WERI-Rb-1 (cell line): ENCODE results near the gene METTL4.

Experiments
- DNase-seq: peaks from one replicate; pipeline ENCODE4 v3.0.0-alpha.2; 2020
- H3K27ac ChIP-seq: fragments of 250-450 bp; sonication (Bioruptor Pico); 2 replicates; pipeline ENCODE4 v1.5.1; 2020; ENCODE audit warnings: mild to moderate bottlenecking, moderate library complexity
- H3K27me3 ChIP-seq: fragments of 250-450 bp; sonication (Bioruptor Pico); 2 replicates; pipeline ENCODE4 v1.5.1; 2021; ENCODE audit warnings: mild to moderate bottlenecking, low read depth, moderate library complexity; ENCODE audit not compliant: insufficient read depth, severe bottlenecking
- H3K36me3 ChIP-seq: fragments of 250-450 bp; sonication (Bioruptor Pico); 2 replicates; pipeline ENCODE4 v1.5.1; 2020; ENCODE audit warnings: mild to moderate bottlenecking, moderate library complexity
- H3K4me3 ChIP-seq: 2 replicates; pipeline ENCODE4 v1.5.1; 2011; ENCODE audit warnings: low read depth, mild to moderate bottlenecking, control low read depth, low read length
- H3K9me3 ChIP-seq: fragments of 250-450 bp; sonication (Bioruptor Pico); 2 replicates; pipeline ENCODE4 v1.5.1; 2021; ENCODE audit warnings: mild to moderate bottlenecking, moderate library complexity; ENCODE audit not compliant: severe bottlenecking
- TF ChIP-seq, protein P1 (sequence below): IDR thresholded peaks from 2 replicates; pipeline ENCODE4 v1.5.1; 2011; ENCODE audit warnings: low read depth, mild to moderate bottlenecking, control low read depth, inconsistent platforms, low read length

METTL4 gene

DNA sequence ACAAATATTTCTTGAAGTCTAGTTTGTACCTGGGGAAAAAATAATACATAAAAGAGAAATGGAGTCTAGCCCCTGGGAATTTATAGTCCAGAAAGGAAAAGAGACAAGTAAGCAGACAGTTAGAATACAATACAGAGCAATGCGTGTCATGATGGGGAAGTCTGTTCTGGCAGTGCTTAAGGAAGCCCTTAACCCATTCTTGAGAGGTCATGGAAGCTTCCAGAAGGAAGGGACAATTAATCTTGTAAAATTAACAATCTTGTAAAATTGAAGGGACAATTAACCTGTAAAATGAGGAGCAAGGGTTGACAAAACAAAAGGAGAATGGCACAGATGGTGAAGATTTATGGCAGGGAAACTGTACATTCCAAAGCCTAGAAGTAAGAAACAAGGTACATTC, 66.7 kb downstream of the METTL4 start:
- Histone ChIP-seq H3K36me3 (no peaks in the 10 kb centered on the region), H3K4me3 (no peak overlapping the region), H3K27ac (no peak overlapping the region), H3K9me3 (no peaks in the 10 kb centered on the region), H3K27me3 (no peaks in the 10 kb centered on the region)
- no peak for DNase-seq
- TF ChIP-seq, protein P1, sequence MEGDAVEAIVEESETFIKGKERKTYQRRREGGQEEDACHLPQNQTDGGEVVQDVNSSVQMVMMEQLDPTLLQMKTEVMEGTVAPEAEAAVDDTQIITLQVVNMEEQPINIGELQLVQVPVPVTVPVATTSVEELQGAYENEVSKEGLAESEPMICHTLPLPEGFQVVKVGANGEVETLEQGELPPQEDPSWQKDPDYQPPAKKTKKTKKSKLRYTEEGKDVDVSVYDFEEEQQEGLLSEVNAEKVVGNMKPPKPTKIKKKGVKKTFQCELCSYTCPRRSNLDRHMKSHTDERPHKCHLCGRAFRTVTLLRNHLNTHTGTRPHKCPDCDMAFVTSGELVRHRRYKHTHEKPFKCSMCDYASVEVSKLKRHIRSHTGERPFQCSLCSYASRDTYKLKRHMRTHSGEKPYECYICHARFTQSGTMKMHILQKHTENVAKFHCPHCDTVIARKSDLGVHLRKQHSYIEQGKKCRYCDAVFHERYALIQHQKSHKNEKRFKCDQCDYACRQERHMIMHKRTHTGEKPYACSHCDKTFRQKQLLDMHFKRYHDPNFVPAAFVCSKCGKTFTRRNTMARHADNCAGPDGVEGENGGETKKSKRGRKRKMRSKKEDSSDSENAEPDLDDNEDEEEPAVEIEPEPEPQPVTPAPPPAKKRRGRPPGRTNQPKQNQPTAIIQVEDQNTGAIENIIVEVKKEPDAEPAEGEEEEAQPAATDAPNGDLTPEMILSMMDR = no peak

DNA sequence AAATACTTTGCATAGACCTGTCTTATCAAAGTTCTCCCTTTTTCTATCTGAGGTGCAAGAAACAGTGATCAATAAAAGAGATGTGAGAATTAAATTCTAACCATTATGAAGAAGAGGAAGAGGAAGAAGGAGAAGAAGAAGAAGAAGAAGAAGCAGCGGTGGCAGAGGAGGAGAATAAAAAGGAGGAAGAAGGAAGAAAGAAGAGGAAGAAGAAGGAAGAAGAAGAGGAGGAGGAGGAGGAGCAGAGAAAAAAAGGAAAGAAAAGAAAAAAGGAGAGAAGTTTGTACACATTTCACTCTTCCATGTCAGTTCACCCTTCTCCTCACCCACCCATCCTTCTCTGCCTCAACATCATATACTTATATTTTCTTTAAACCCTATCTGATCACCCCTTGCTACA, 68.4 kb downstream of the METTL4 start:
- Histone ChIP-seq H3K9me3 (no peaks in the 10 kb centered on the region), H3K27me3 (no peaks in the 10 kb centered on the region), H3K4me3 (no peak overlapping the region), H3K27ac (no peak overlapping the region), H3K36me3 (no peaks in the 10 kb centered on the region)
- TF ChIP-seq, protein P1 = no peak
- no peak for DNase-seq

DNA sequence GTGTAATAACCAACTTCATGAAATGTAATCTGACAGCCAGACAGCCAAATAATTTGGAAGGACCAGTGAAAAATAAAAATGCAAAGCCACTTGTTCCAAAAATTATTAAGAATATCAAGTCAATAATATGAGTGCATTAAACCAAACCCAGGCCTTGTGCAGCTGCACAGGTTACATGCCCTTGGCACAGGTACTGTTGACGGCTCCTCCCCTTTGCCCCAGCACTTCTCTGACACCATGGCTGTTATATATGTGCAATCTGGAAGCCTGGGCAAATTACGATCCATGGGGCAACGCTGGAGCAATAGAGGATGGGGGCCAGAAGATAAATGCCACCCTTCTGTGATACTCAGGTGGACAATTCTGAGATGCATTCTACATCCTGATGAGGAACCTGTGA, 68.9 kb downstream of the METTL4 start:
- Histone ChIP-seq H3K9me3 (no peaks in the 10 kb centered on the region), H3K36me3 (no peaks in the 10 kb centered on the region), H3K27me3 (no peaks in the 10 kb centered on the region), H3K27ac (no peak overlapping the region), H3K4me3 (no peak overlapping the region)
- no peak for DNase-seq
- TF ChIP-seq, protein P1 = no peak

DNA sequence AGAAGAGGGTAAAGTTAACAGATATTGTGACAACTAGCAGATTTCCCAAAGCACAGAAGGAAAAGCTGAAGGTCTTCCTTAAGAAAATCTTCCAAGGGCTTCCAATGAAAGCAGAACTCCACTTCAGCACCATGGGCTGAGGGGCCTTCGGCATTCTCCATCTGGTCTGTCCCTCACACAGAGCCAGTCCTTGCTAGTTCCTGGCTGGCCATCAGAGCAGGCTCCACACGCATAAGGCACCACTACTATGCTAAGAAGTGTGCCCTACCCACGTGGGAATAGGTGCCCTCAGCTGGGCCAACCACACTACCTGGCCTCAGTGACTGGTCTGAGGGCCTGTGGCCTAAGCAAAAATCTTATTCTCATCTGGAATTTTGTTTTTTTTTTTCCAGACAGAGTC, 73.5 kb downstream of the METTL4 start:
- DNase-seq = no peak
- no peaks in the 10 kb centered on the region for H3K36me3 ChIP-seq
- H3K27ac ChIP-seq = no peak overlapping the region
- TF ChIP-seq, protein P1 = no peak
- no peak overlapping the region for H3K4me3 ChIP-seq
- H3K9me3 ChIP-seq = no peaks in the 10 kb centered on the region
- H3K27me3 ChIP-seq = no peaks in the 10 kb centered on the region

DNA sequence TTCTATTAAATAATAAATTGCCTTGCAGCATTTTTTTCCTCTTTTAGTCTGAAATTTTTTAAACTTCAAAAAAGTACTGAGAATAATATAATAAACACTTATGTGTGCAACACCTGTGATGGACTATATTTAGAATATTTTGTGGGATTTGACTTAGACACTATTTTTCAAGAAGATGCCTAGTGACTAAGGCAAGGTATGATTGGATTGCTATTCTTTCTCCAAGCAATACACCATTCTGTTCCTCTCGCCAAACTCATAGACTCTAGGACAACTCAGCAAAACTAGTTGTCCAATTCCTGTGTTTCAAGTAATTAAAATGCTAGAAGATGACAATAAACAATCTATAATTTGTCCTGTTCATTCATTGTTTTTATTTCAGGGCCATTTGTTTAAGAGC, 75.9 kb downstream of the METTL4 start:
- no peak for DNase-seq
- no peaks in the 10 kb centered on the region for H3K27me3 ChIP-seq
- no peak overlapping the region for H3K27ac ChIP-seq
- no peaks in the 10 kb centered on the region for H3K36me3 ChIP-seq
- H3K4me3 ChIP-seq = no peak overlapping the region
- H3K9me3 ChIP-seq = no peaks in the 10 kb centered on the region
- TF ChIP-seq, protein P1 = no peak

DNA sequence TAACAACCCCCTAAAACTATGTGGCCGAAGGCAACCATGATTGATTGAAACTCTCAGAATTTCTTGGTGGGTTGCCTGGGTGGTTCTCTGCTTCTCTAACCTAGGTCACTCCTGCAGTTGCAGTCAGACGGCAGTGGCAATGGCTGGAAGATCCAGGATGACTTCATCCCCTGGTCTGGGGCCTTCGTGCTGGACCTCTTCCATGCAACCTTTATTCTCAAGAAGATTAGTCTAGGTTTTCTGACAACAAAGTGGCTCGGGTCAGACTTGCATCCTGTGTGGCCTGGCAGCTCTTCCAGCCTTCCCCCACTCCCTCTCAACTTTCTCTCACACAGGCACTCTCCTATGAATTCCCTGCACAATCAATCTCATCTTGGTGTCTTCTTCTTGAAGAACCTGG, 76.4 kb downstream of the METTL4 start:
- no peaks in the 10 kb centered on the region for H3K27me3 ChIP-seq
- H3K27ac ChIP-seq = no peak overlapping the region
- no peaks in the 10 kb centered on the region for H3K9me3 ChIP-seq
- H3K36me3 ChIP-seq = no peaks in the 10 kb centered on the region
- no peak for DNase-seq
- TF ChIP-seq, protein P1 = no peak
- no peak overlapping the region for H3K4me3 ChIP-seq
